GM18907 (cell line): ENCODE results near the gene PIPOX.

Experiments used
- ATAC-seq: cut with Tn5 transposase; IDR thresholded peaks from one replicate; pipeline ENCODE4 v1.9.1; 2021; ENCODE audit warnings: mild to moderate bottlenecking, moderate library complexity; ENCODE audit not compliant: unreplicated experiment

Gene PIPOX

DNA sequence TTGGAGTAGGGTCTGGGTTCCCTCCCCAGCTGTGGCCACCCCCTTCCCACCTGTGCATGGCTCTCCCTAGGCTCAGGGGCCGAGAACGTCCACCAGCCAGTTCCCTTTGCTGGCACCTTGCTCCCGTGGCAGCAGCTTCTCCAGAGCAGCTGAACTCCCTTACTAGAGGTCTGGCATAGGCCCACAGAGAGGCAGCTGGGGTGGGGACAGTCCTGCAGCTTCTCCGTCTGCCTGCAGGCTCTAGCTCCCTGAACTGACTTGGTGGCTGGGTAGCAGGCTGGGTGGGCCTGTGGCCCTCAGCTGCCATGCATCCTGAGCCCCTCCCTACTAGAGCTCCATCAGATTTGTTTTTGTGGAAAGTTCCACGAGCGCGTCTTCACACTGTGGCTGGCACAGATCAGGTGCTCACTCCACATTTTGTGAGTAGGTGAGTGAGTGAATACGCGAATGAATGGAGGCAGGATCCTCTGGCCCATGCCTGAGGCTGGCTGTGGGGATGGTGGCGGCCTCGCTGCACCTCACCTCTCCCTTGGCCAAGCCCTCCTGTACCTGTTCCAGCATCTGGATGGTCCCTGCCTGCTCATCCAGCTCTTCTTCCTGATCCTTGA, 51.3 kb downstream of the PIPOX start:
- no peak for ATAC-seq

DNA sequence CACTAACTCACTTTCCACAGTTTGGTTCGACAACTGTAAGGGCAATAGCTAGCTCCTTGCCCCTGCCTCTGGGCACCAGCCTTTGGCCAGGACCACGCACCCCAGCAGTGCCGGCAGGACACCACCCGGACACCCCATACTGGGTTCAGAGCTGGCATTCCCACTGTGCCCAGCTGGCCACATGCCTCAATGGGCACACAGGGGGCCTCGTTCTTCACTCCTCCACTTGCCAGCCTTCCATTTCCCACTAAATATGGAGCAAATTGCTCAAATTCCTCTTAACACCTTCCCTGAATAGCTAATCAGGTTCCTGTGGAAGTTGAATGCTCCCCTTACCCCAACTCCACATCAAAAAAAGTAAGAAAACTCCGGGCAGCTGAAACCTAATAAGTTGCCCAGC, 52.5 kb downstream of the PIPOX start:
- no peak for ATAC-seq

GRCh38 chr17:29096094-29096493, 53.2 kb downstream of the PIPOX start:
- no peak for ATAC-seq

- no peak for ATAC-seq
These were observed 56.6 kb downstream of the PIPOX start for GRCh38 chr17:29099527-29099926.

- no peak for ATAC-seq
These were observed 57.4 kb downstream of the PIPOX start for GRCh38 chr17:29100296-29100695.

DNA sequence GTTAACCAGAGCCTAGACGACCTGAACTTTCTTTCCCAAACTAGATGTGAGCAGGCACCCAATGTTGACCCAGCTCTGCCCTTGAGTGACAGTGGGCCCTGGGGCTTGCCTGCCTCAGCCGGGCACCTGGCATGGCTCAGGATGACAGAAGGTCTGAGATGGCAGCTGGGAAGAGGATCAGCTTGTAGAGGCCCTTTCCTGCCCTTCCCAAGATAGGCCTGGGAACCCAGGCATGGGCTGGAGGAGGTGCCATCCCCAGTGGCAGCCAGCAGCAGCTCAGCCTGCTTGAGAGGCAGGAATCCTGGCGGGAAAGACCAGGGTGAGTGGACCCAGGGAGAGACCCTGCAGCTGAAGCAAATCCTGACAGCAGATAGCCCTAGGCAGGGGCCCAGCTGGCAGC, 59.1 kb downstream of the PIPOX start:
- no peak for ATAC-seq

GRCh38 chr17:29102741-29103181, 59.8 kb downstream of the PIPOX start:
- ATAC-seq = no peak

GRCh38 chr17:29103341-29103740, 60.4 kb downstream of the PIPOX start:
- ATAC-seq = no peak
